ENCODE results near the gene ZNF521. TPM values are rescaled to one million over a fixed set of nuclear protein-coding genes. Genes with fewer than 3 reads are reported as not detected.

ZNF521 gene
- total and polyA plus RNA-seq, 8 donors: 16.6 to 60.6 (median 47.3) TPM

DNA sequence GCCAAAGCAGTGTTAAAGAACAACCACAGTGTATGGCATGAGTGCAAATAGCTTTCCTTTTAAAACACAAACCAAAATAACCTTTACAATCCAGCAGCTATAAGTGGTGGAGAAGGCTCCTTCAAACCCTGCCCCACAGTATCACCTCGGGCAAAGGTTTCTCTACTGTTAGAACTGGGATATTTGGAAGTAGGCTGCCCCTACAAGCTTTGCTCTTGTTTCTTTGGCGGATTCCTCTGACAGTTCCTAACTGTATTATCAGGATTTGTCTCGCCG, 214.8 kb downstream of the ZNF521 start:
- Histone ChIP-seq H3K36me3 (no peaks in the 10 kb centered on the region), H3K9me3 (no peaks in the 10 kb centered on the region), H3K4me3 (no peak overlapping the region), H3K27ac (no peak overlapping the region), H3K4me1 (peaks cover 0 to 3% of the 10 kb centered on the region in 2 donors), H3K27me3 (no peaks in the 10 kb centered on the region)
- DNase-seq (no peak), ATAC-seq (no peak)
- TF ChIP-seq, protein P1, sequence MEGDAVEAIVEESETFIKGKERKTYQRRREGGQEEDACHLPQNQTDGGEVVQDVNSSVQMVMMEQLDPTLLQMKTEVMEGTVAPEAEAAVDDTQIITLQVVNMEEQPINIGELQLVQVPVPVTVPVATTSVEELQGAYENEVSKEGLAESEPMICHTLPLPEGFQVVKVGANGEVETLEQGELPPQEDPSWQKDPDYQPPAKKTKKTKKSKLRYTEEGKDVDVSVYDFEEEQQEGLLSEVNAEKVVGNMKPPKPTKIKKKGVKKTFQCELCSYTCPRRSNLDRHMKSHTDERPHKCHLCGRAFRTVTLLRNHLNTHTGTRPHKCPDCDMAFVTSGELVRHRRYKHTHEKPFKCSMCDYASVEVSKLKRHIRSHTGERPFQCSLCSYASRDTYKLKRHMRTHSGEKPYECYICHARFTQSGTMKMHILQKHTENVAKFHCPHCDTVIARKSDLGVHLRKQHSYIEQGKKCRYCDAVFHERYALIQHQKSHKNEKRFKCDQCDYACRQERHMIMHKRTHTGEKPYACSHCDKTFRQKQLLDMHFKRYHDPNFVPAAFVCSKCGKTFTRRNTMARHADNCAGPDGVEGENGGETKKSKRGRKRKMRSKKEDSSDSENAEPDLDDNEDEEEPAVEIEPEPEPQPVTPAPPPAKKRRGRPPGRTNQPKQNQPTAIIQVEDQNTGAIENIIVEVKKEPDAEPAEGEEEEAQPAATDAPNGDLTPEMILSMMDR (IDR thresholded peaks at IDR 0.05): no peak
- intact Hi-C loops (cut with DNase I): no loop called here

DNA sequence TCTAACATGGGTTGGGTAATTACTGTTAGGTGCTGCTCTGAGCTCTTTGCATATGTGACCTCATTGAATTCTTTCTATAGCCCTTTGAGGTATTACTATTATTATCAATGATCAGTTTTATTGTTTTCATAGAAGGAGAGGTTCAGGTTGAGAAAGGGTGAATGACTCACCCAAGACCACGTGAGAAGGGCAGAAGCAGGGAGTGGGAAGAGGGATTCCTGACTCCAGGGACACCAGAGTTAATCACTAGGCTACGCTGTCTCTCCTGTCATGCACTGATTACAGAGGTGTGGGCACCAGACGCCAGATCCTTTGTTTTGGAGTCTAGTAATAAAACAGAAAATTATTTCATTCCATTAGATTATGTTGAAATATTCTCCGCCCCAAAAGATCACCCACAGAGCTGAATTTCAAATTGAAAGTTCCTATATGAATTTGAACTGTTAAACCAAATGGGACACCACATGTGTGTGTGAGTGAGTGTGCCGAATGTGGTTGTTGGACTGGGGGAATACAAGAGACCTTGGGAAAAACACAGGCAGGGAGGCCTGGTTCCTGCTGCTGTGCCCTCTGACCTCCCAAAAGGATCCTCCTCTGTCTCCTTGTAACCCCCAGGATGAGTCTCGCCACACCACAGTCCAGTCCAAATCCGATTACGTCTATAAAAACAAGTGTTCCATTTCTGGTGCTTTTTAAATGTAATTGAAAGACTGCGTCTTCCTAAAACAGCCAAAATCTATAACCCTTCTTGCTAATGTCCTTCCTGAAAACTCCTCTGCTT, 215.4 kb downstream of the ZNF521 start:
- peaks cover 0 to 3% of the 10 kb centered on the region in 2 donors for H3K4me1 ChIP-seq
- DNase-seq (no peak), ATAC-seq (no peak)
- H3K27ac ChIP-seq: no peak overlapping the region
- TF ChIP-seq, protein P1 (IDR thresholded peaks at IDR 0.05): no peak
- no peaks in the 10 kb centered on the region for H3K36me3 ChIP-seq
- H3K9me3 ChIP-seq: no peaks in the 10 kb centered on the region
- H3K27me3 ChIP-seq: no peaks in the 10 kb centered on the region
- H3K4me3 ChIP-seq: no peak overlapping the region
- intact Hi-C loops (cut with DNase I): no loop called here

DNA sequence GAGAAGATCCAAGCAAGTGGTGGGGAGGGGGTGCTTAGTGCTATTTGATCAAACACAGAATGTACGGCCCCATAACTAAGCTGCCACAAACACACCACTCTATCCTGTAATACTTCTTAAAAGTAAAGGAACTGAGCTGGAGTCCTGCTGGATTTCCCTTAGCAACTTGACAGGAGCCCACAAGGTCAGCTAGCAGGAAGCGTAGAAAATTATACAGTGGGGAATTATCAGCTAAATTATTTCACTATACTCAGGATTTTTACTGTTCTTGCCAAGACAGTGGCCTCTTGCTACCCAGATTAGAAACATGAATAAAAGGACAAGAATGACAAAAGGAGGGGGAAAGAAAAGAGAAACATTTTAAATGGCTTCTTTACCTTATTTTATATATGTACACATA, 217.1 kb downstream of the ZNF521 start:
- H3K4me3 ChIP-seq: no peak overlapping the region
- intact Hi-C loops (cut with DNase I): no loop called here
- TF ChIP-seq, protein P1 (IDR thresholded peaks at IDR 0.05): no peak
- H3K36me3 ChIP-seq: no peaks in the 10 kb centered on the region
- ATAC-seq (no peak), DNase-seq (no peak)
- peaks cover 0 to 3% of the 10 kb centered on the region in 2 donors for H3K4me1 ChIP-seq
- H3K27ac ChIP-seq: no peak overlapping the region
- no peaks in the 10 kb centered on the region for H3K27me3 ChIP-seq
- H3K9me3 ChIP-seq: no peaks in the 10 kb centered on the region

DNA sequence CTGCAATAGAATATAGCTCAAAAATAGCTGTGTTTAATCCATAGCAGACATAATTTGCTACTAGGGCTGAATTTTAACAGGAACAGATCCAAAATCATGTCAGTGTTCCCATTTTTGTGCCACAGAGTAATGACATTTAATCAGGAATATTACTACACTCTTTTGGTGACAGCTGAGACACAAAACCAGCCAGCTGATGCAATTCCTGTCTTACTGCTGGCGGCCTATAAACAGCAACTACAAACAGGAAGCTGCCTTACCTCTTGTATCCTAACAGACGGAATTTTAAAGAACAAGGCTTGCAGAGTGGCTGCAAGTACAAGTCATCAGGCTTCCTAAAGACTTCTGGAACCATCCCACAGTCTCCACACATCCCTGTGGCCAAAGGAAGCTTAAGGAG, 218.1 kb downstream of the ZNF521 start:
- TF ChIP-seq, protein P1 (IDR thresholded peaks at IDR 0.05): no peak
- peak in 1 of 4 donors; percentile 39 for DNase-seq
- Histone ChIP-seq H3K4me1 (peaks cover 0 to 3% of the 10 kb centered on the region in 2 donors), H3K27me3 (no peaks in the 10 kb centered on the region), H3K9me3 (no peaks in the 10 kb centered on the region), H3K36me3 (no peaks in the 10 kb centered on the region), H3K4me3 (no peak overlapping the region), H3K27ac (no peak overlapping the region)
- ATAC-seq: no peak
- intact Hi-C loops (cut with DNase I): no loop called here

DNA sequence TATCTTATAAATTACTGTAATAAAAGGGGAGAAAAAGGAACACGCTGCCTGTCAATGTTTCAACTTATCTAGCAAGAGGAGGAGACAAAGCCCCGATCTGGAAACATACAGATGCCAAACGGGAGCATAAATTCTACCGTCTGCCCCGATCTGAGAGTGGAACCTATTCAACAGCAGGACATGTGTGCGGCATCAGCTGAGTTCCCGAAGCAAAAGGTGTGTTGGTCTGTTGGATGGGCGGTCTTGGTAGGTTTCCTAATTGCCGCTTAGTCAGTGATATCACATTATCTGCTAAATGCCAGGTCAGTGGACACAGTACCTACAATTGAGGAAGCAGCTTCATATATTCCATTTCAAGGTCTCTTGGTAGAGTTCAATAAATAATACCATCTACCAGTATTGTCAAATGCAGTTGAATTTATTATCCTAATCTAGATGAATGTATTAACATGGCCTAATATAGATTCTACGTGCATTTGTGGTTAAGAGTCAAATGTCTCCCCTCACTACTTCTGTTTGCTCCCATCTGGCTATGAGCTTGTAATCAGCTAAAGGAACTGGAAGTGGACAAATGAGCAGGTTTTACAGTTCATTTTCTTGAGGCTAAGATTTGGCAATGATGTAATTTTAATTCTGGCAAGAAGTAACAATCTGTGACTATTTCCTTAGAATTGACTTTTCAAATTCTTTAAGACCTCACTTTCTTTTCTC, 219.0 kb downstream of the ZNF521 start:
- intact Hi-C loops (cut with DNase I): no loop called here
- Histone ChIP-seq H3K4me3 (no peak overlapping the region), H3K36me3 (no peaks in the 10 kb centered on the region), H3K27me3 (no peaks in the 10 kb centered on the region), H3K27ac (no peak overlapping the region), H3K4me1 (peaks cover 0 to 3% of the 10 kb centered on the region in 2 donors), H3K9me3 (no peaks in the 10 kb centered on the region)
- no peak for DNase-seq
- TF ChIP-seq, protein P1 (IDR thresholded peaks at IDR 0.05): no peak
- ATAC-seq: no peak

Measured in left lung (tissue), 10 donors.